HUES6 (cell line): Measurements from ENCODE around the gene KATNAL1.

Experiments
- H3K27ac ChIP-seq: 2 replicates; pipeline ENCODE4 v1.7.0; 2013; ENCODE audit warnings: low read depth, mild to moderate bottlenecking, low read length, inconsistent platforms
- H3K27me3 ChIP-seq: 2 replicates; pipeline ENCODE4 v1.6.1; 2013; ENCODE audit warnings: low read length; ENCODE audit not compliant: control insufficient read depth, insufficient read depth
- H3K36me3 ChIP-seq: 2 replicates; pipeline ENCODE4 v1.6.1; 2013; ENCODE audit warnings: low read length; ENCODE audit not compliant: control insufficient read depth, insufficient read depth
- H3K4me1 ChIP-seq: 2 replicates; pipeline ENCODE4 v1.6.1; 2013; ENCODE audit warnings: low read length; ENCODE audit not compliant: control insufficient read depth, insufficient read depth
- H3K4me3 ChIP-seq: 2 replicates; pipeline ENCODE4 v1.5.1; 2013; ENCODE audit warnings: low read depth, low read length
- H3K9ac ChIP-seq: one replicate; pipeline ENCODE4 v1.6.1; 2013; ENCODE audit warnings: mild to moderate bottlenecking, low read length
- H3K9me3 ChIP-seq: 2 replicates; pipeline ENCODE4 v1.6.1; 2013; ENCODE audit warnings: low read depth, low read length; ENCODE audit not compliant: control insufficient read depth, insufficient read depth

KATNAL1 gene

GRCh38 chr13:30257468-30258099 lies 49.8 kb downstream of the KATNAL1 start:
- Histone ChIP-seq H3K27me3 (no peaks in the 10 kb centered on the region), H3K9ac (no peak overlapping the region), H3K4me1 (peaks cover 8% of the 10 kb centered on the region; the same call in 1 of the 2 replicates), H3K9me3 (peaks cover 7% of the 10 kb centered on the region), H3K4me3 (no peak overlapping the region), H3K27ac (no peak overlapping the region), H3K36me3 (no peaks in the 10 kb centered on the region; the same call in 1 of the 2 replicates)

GRCh38 chr13:30256713-30257467 lies 50.5 kb downstream of the KATNAL1 start:
- H3K36me3 ChIP-seq, result no peaks in the 10 kb centered on the region; the same call in 1 of the 2 replicates
- no peaks in the 10 kb centered on the region for H3K27me3 ChIP-seq
- no peak overlapping the region for H3K27ac ChIP-seq
- peaks cover 8% of the 10 kb centered on the region; the same call in 1 of the 2 replicates for H3K4me1 ChIP-seq
- no peak overlapping the region for H3K9ac ChIP-seq
- peaks cover 7% of the 10 kb centered on the region for H3K9me3 ChIP-seq
- no peak overlapping the region for H3K4me3 ChIP-seq

GRCh38 chr13:30255696-30256095 lies 51.7 kb downstream of the KATNAL1 start:
- Histone ChIP-seq H3K9me3 (peaks cover 7% of the 10 kb centered on the region), H3K4me1 (peaks cover 8% of the 10 kb centered on the region; the same call in 1 of the 2 replicates), H3K27ac (no peak overlapping the region)

GRCh38 chr13:30253830-30254229 lies 53.5 kb downstream of the KATNAL1 start:
- Histone ChIP-seq H3K27ac (no peak overlapping the region), H3K36me3 (peaks cover 5% of the 10 kb centered on the region), H3K9ac (no peak overlapping the region), H3K4me3 (no peak overlapping the region), H3K9me3 (peaks cover 12% of the 10 kb centered on the region; the same call in 1 of the 2 replicates), H3K4me1 (peaks cover 8% of the 10 kb centered on the region; the same call in 1 of the 2 replicates), H3K27me3 (no peaks in the 10 kb centered on the region)

More at GRCh38 chr13:30255696-30256095, 51.7 kb downstream of the KATNAL1 start:
- no peaks in the 10 kb centered on the region; the same call in none of the 2 replicates for H3K36me3 ChIP-seq
- H3K4me3 ChIP-seq, result no peak overlapping the region
- no peak overlapping the region for H3K9ac ChIP-seq
- no peaks in the 10 kb centered on the region for H3K27me3 ChIP-seq

- no peak overlapping the region for H3K27ac ChIP-seq
- H3K27me3 ChIP-seq, result no peaks in the 10 kb centered on the region
- H3K4me3 ChIP-seq, result no peak overlapping the region
- no peaks in the 10 kb centered on the region for H3K4me1 ChIP-seq
- peaks cover 5% of the 10 kb centered on the region for H3K36me3 ChIP-seq
- H3K9me3 ChIP-seq, result peaks cover 12% of the 10 kb centered on the region; the same call in 1 of the 2 replicates
- no peak overlapping the region for H3K9ac ChIP-seq
Observed at GRCh38 chr13:30247406-30247805, 59.9 kb downstream of the KATNAL1 start.

- Histone ChIP-seq H3K9me3 (no peaks in the 10 kb centered on the region), H3K27me3 (no peaks in the 10 kb centered on the region), H3K4me3 (no peak overlapping the region), H3K4me1 (no peaks in the 10 kb centered on the region), H3K27ac (no peak overlapping the region), H3K36me3 (no peaks in the 10 kb centered on the region), H3K9ac (no peak overlapping the region)
Observed at GRCh38 chr13:30241532-30241931, 65.8 kb downstream of the KATNAL1 start.

- Histone ChIP-seq H3K4me3 (no peak overlapping the region), H3K27ac (no peak overlapping the region), H3K9me3 (no peaks in the 10 kb centered on the region), H3K4me1 (no peaks in the 10 kb centered on the region), H3K27me3 (no peaks in the 10 kb centered on the region), H3K36me3 (no peaks in the 10 kb centered on the region), H3K9ac (no peak overlapping the region)
Observed at GRCh38 chr13:30240608-30241007, 66.7 kb downstream of the KATNAL1 start.

- Histone ChIP-seq H3K27me3 (no peaks in the 10 kb centered on the region), H3K9ac (no peak overlapping the region), H3K4me3 (no peak overlapping the region), H3K36me3 (peaks cover 3% of the 10 kb centered on the region; the same call in 1 of the 2 replicates), H3K4me1 (no peaks in the 10 kb centered on the region), H3K9me3 (no peaks in the 10 kb centered on the region), H3K27ac (no peak overlapping the region)
Observed at GRCh38 chr13:30235216-30235615, 72.1 kb downstream of the KATNAL1 start.

- H3K36me3 ChIP-seq, result peaks cover 7% of the 10 kb centered on the region; the same call in 1 of the 2 replicates
Observed at GRCh38 chr13:30234619-30235162, 72.7 kb downstream of the KATNAL1 start.

GRCh38 chr13:30224732-30225131 lies 82.6 kb downstream of the KATNAL1 start:
- Histone ChIP-seq H3K27me3 (no peaks in the 10 kb centered on the region), H3K36me3 (peaks cover 14% of the 10 kb centered on the region), H3K9me3 (peaks cover 3% of the 10 kb centered on the region)

More at GRCh38 chr13:30234619-30235162, 72.7 kb downstream of the KATNAL1 start:
- Histone ChIP-seq H3K9ac (no peak overlapping the region), H3K4me1 (no peaks in the 10 kb centered on the region), H3K27me3 (no peaks in the 10 kb centered on the region), H3K4me3 (no peak overlapping the region), H3K9me3 (no peaks in the 10 kb centered on the region), H3K27ac (no peak overlapping the region)

GRCh38 chr13:30222254-30222653 lies 85.1 kb downstream of the KATNAL1 start:
- Histone ChIP-seq H3K36me3 (peaks cover 18% of the 10 kb centered on the region), H3K4me3 (no peak overlapping the region)

More at GRCh38 chr13:30224732-30225131, 82.6 kb downstream of the KATNAL1 start:
- no peak overlapping the region for H3K4me3 ChIP-seq
- no peak overlapping the region for H3K9ac ChIP-seq
- no peak overlapping the region for H3K27ac ChIP-seq
- H3K4me1 ChIP-seq, result no peaks in the 10 kb centered on the region

More at GRCh38 chr13:30222254-30222653, 85.1 kb downstream of the KATNAL1 start:
- H3K9me3 ChIP-seq, result peaks cover 3% of the 10 kb centered on the region
- no peak overlapping the region for H3K9ac ChIP-seq
- no peaks in the 10 kb centered on the region for H3K27me3 ChIP-seq
- H3K27ac ChIP-seq, result no peak overlapping the region
- no peaks in the 10 kb centered on the region for H3K4me1 ChIP-seq
